ELR (cell line): Measurements from ENCODE around the gene CFH.
A peak's percentile ranks its signal among the peaks of the same experiment; 100 is the strongest.
"Not testable (repeated sequence)": the region's sequence is repeated elsewhere in the genome, so short reads cannot be mapped to it uniquely, and the experiment has no call there.

Source experiments
- DNase-seq: peaks from one replicate; pipeline ENCODE4 v3.0.0-alpha.2; 2015; ENCODE audit warnings: low read depth

The CFH gene

GRCh38 chr1:196651637-196652215 lies at the start of gene CFH:
Gene CFH, plus strand, starts transcription at chr1:196652043. Its CDS starts 75 bp downstream, at chr1:196652118.
- peak; percentile 73 for DNase-seq

- DNase-seq: no peak
Measured at GRCh38 chr1:196603651-196604050, 48.2 kb upstream of the CFH start.

GRCh38 chr1:196607981-196608380 lies 43.9 kb upstream of the CFH start:
- peak; percentile 12 for DNase-seq

- peak; percentile 71 for DNase-seq
Measured at GRCh38 chr1:196608390-196609369, 43.2 kb upstream of the CFH start, which contains the start of gene KCNT2. Gene KCNT2, minus strand, starts transcription at chr1:196608440. Its CDS starts 131 bp downstream, at chr1:196608309.

- no peak for DNase-seq
Measured at GRCh38 chr1:196609370-196609737, 42.5 kb upstream of the CFH start.

GRCh38 chr1:196611873-196612272 lies 40.0 kb upstream of the CFH start:
- no peak for DNase-seq

GRCh38 chr1:196619721-196620120 lies 32.1 kb upstream of the CFH start:
- DNase-seq: no peak

- DNase-seq: no peak
Measured at GRCh38 chr1:196623079-196623478, 28.8 kb upstream of the CFH start.

GRCh38 chr1:196628838-196629237 lies 23.0 kb upstream of the CFH start:
- no peak for DNase-seq

GRCh38 chr1:196637606-196638005 lies 14.2 kb upstream of the CFH start:
- DNase-seq: no peak

GRCh38 chr1:196638466-196638865 lies 13.4 kb upstream of the CFH start:
- DNase-seq: no peak

GRCh38 chr1:196639291-196639690 lies 12.6 kb upstream of the CFH start:
- not testable (repeated sequence) for DNase-seq

GRCh38 chr1:196640976-196641375 lies 10.9 kb upstream of the CFH start:
- DNase-seq: no peak

GRCh38 chr1:196649990-196650389 lies 1.9 kb upstream of the CFH start:
- no peak for DNase-seq

- no peak for DNase-seq
Measured at GRCh38 chr1:196650403-196650802, 1.4 kb upstream of the CFH start.

GRCh38 chr1:196651079-196651478 lies 764 bp upstream of the CFH start:
- DNase-seq: no peak

- no peak for DNase-seq
Measured at GRCh38 chr1:196654271-196654670, 2.4 kb downstream of the CFH start.

GRCh38 chr1:196655071-196655470 lies 3.2 kb downstream of the CFH start:
- DNase-seq: no peak

GRCh38 chr1:196655494-196655893 lies 3.7 kb downstream of the CFH start:
- no peak for DNase-seq

GRCh38 chr1:196659471-196659870 lies 7.6 kb downstream of the CFH start:
- DNase-seq: no peak

GRCh38 chr1:196660272-196660671 lies 8.4 kb downstream of the CFH start:
- DNase-seq: no peak

GRCh38 chr1:196660852-196661251 lies 9.0 kb downstream of the CFH start:
- DNase-seq: peak; percentile 69

- no peak for DNase-seq
Measured at GRCh38 chr1:196661345-196661744, 9.5 kb downstream of the CFH start.
